Measurements from ENCODE around the gene RAD21L1.

DNA sequence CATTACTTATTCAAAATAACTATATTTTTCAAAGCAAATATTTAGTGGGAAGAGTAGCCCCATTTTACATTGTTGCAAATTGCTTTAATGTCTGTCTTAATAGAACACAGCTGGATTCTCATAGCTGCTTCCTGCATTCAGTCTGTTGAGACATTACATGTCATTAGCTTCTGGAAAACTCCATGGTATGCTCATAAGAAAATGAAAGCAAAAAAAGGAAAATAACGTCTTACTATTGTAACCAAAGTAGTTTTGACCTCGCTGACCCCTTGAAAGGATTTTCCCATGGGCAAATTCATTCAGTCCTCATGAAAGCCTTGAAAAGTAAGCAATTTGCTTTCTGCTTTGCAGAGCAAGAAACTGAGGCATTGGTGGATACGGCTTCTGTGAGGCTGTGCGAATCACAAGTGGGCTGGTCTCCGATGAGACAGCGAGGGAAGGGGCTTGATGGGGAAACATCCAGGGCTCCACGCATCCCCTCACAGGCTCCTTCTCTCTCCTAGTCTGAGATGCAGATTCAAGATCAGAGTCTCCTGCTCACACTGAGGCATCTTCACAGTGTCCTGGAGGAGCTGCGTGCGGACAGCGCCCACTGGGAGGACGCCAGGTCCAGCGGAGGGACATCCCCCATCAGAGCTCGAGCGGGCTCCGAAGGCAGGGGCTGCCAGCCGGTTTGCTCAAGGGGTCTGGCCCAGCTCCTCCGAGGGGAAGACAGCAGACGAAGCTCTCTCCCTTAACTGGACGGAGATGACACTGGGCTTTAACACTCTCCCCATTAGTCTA is 19.3 kb upstream of the RAD21L1 start:
- TF ChIP-seq CTCF (IDR thresholded peaks at IDR 0.05; ENCODE audit: poor library complexity, severe bottlenecking), result no peak
- TF ChIP-seq POLR2AphosphoS5 (IDR thresholded peaks at IDR 0.05), result no peak
- no peak for TF ChIP-seq EP300 (conservative IDR thresholded peaks at IDR 0.05; ENCODE audit: poor library complexity, severe bottlenecking)
- TF ChIP-seq EZH2 (IDR thresholded peaks at IDR 0.05; ENCODE audit: borderline replicate concordance, insufficient read depth, low read length, poor library complexity, severe bottlenecking), result no peak
- TF ChIP-seq, protein P1, sequence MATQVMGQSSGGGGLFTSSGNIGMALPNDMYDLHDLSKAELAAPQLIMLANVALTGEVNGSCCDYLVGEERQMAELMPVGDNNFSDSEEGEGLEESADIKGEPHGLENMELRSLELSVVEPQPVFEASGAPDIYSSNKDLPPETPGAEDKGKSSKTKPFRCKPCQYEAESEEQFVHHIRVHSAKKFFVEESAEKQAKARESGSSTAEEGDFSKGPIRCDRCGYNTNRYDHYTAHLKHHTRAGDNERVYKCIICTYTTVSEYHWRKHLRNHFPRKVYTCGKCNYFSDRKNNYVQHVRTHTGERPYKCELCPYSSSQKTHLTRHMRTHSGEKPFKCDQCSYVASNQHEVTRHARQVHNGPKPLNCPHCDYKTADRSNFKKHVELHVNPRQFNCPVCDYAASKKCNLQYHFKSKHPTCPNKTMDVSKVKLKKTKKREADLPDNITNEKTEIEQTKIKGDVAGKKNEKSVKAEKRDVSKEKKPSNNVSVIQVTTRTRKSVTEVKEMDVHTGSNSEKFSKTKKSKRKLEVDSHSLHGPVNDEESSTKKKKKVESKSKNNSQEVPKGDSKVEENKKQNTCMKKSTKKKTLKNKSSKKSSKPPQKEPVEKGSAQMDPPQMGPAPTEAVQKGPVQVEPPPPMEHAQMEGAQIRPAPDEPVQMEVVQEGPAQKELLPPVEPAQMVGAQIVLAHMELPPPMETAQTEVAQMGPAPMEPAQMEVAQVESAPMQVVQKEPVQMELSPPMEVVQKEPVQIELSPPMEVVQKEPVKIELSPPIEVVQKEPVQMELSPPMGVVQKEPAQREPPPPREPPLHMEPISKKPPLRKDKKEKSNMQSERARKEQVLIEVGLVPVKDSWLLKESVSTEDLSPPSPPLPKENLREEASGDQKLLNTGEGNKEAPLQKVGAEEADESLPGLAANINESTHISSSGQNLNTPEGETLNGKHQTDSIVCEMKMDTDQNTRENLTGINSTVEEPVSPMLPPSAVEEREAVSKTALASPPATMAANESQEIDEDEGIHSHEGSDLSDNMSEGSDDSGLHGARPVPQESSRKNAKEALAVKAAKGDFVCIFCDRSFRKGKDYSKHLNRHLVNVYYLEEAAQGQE (IDR thresholded peaks at IDR 0.05; ENCODE audit: borderline replicate concordance), result no peak
- no peak for TF ChIP-seq TAF1 (IDR thresholded peaks at IDR 0.05; ENCODE audit: low read depth)

All from neural cell (in vitro differentiated cells).